HG03159 (cell line): Measurements from ENCODE around the gene CMTM2.
"Not testable (repeated sequence)": the region's sequence is repeated elsewhere in the genome, so short reads cannot be mapped to it uniquely, and the experiment has no call there.

Experiments used
- ATAC-seq: cut with Tn5 transposase; IDR thresholded peaks from one replicate; pipeline ENCODE4 v1.9.1; 2021; ENCODE audit warnings: mild to moderate bottlenecking, moderate library complexity; ENCODE audit not compliant: unreplicated experiment

CMTM2 gene

DNA sequence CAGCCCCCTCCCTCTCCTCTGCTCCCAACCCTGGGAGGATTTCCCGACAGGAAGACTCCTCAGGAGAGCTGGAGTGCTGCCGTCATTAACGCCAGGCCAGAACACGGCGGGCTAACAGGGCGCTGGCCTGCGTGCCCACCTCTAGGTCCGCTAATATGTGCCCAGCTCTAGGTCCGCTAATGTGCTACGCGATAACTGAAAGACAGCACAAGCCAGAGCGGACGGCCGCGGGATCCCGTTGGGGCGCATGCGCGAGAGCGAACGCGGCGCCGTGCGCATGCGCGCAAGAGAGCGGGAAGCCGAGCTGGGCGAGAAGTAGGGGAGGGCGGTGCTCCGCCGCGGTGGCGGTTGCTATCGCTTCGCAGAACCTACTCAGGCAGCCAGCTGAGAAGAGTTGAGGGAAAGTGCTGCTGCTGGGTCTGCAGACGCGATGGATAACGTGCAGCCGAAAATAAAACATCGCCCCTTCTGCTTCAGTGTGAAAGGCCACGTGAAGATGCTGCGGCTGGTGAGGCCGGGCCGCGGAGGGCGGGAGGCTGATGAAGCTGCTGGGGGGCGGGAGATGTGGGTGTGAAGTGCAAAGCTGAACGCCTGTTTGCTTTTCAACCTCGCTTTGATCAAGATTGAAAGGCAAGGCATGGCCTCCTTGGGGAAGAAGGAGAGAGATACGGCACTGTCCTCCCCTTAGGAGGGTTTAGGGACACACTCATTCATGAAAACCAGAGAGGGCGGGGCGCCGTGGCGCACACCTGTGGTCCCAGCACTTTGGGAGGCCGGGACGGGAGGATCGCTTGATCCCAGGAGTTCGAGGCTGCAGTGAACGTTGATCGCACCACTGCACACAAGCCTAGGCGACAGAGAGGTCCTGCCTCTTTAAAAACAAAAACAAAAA, 26.7 kb upstream of the CMTM2 start, which contains the start of gene CKLF:
Gene CKLF, plus strand, starts transcription at position 291 of the 892 bp plus-strand sequence. Its CDS starts 140 bp downstream, at position 431.
- ATAC-seq, result peak; percentile 69

DNA sequence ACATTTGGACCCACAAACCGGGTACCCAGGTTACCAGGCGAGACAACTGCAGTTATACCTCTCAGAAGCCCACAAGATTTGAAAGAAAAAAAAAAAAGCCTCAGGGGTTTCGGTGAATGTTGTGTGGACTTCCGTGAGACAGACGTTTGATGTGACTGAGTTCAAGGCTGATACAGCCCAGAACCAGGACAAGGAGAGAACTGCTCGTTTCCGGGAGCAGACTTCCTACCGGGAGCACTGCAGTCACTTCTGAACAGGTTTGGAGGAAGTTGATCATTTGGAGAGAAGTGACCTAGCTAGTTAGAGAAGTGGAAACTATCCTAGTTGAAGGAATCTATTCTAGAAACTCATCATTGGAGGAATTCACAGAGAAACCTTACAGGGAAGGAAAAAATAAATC, 26.0 kb upstream of the CMTM2 start:
- no peak for ATAC-seq

DNA sequence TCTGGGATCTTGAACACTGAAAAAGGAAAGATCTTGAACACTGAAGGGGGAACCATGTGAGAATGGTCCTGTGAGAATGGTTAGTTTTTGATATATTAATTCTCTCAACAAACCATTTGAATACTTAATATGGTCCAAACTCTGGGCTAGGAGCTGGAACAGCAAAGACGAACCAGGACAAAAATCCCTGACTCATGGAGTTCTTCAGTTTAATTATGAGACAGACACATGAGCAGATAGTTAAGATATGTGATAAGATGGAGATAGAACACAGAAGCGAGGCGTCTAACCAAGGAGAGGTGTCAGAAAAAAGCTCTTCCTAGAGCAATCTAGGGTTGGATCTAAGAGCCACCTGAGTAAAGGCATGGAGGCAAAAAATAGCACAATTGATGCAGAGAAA, 25.2 kb upstream of the CMTM2 start:
- no peak for ATAC-seq

DNA sequence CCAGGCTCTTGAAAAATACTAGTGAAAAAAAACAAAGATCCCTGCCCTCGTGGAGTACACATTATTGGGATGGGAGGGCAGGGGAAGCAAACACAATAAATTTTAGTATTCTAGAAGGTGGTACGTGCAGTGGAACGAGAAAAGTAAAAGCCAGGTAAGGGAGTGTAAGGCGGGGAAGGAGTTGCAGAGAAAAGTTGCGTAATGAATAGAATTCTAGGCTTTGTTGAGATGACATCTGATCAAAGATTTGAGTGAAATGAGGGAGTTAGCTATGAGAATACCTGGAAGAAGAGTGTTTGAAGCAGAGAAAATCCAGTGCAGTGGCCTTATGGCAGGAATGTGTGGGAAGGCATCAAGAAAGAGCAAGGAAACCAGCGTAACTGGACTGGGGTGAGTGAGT, 24.8 kb upstream of the CMTM2 start:
- ATAC-seq, result no peak

DNA sequence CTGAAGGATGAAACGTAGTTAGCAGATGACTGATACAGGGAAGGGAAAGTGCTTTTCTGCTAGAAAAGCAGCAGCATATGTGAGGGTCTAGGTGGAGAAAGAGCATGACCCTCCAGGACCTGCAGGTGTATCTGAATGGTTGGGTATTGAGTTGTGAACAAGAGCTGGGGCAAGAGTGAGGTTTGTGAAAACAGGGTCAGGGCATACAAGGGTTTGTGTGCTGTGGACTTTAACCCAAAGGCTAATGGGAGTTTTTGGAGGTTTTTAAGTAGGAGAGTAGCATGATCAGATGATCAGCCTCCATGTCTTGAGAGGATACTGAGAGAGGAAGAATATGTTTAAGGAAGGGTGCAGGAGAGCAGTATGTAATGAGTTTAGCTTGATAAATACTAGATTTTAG, 19.2 kb upstream of the CMTM2 start:
- ATAC-seq, result no peak

DNA sequence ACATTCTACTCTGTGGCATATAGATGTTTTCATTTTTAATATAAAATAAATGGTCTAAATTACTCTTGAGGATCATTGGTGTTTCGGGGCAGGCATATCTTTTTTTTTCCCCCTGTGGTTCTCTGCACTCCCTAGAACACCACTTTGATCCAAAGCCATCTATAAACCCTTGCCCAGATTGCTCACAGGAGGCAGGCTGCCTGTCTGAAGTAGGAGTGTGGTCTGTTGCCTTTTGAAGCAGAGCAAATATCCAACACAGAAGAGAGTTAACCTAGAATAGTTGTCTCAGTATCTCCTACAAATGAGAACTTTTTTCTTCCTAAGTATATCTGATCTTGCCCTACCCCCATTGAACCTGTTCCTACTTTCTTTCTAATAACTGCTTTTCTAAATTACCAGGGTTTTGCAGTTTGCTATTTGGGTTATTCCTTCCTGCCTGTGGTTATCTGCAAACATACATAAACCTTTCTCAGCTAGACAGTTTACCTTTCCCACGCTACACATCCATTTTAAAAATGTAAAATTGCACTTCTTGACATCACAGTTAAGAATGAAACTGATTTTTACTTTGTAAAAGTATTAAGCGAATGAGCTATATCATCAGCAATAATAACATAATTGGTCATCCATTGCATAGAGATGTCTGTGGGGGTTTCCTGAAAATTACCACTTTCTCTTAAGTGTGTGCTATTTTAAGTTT, 17.7 kb upstream of the CMTM2 start:
- no peak for ATAC-seq

DNA sequence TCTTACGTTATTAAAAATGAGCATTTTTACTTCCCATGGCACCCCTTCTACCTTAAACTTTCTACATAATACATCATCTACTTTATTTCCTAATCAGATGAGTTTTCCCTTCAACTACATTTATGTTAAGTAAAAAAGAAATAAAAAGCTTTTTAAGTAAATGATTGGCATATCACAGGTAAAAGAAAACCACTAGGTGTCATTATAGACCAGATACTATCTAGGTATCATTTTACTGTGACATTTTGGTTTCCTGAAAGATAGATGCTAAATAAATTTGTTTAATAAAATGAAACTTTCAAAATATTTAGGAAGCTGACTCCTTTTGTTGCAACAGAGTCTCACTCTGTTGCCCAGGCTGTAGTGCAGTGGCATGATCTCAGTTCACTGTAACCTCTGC, 16.9 kb upstream of the CMTM2 start:
- no peak for ATAC-seq

DNA sequence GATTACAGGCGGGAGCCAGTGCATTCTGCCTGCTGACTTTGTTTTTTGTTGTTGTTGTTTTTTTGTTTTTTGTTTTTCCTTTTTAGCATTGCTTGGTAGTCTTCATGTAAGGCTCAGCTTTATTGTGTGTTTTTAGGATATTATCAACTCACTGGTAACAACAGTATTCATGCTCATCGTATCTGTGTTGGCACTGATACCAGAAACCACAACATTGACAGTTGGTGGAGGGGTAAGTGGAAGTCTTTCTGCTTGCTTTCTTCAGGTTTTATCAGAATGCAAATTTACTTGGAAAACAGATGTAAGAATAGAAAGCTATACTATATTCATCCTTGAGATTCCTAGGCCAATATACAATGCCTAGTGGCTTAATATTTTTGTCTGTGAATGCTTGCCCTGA, 16.3 kb upstream of the CMTM2 start:
- ATAC-seq, result no peak

DNA sequence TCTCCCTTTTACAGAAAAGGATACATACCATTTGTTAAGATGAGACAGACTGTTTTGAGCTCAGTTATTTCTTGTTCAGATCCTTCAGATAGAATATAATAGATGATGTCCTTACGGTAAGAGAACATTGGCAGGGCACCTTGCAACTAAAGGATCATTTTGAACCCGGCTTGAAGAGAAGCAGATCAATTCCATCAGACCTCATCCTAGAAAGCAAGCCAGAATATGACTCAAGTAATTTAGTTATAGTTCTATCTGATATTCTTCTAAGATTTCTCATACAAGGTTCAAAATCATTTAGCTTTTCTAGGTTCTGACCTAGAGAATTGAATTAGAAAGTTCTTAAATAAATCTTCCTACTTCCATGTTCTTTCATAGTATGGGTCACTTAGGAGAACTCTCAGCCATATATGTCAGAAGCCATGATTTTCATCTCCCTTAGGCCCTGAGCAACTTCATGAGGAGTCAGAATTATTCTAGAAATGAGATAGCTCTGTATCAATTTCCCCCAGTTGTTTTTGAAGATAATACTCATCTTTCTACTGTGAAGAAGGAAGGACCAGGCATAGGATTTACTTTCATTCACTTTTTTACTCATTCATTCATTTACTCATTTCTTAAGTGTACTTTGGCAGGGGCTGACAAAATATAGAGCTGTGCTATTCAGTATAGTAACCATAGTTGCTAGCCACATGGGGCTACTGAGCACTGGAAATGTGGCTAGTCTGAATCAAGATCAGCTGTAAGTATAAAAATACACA, 15.5 kb upstream of the CMTM2 start:
- no peak for ATAC-seq

DNA sequence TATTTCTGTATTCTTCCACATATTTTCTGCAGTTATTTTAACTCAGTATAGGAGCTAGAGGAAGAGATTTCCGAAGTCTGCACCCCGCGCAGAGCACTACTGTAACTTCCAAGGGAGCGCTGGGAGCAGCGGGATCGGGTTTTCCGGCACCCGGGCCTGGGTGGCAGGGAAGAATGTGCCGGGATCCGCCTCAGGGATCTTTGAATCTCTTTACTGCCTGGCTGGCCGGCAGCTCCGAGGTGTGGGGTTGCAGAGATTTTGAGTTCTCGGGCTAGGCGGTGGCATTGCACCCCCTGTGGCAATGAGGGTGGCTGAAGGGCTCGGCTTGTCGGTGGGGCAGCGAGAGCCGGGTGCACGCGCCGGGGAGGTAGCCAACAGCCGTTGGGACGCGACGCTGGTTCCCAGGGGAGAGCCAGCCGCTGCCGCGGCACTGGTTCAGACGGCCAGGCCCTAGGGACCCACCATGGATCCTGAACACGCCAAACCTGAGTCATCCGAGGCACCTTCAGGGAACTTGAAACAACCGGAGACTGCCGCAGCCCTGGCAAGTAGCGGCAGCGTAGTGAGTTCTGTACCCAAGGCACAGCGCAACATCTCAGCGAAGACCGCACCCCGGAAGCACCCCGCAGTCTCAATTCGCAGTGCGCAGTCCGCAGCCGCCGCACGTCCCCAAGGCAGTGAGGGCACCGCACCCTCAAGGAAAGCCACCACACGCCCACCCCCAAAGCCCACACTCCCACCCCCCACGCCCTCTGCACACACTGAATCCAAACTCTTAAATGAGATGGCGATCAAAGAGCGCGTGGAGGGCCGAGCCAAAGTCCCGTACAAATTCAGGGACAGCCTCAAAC, 13.0 kb upstream of the CMTM2 start, which contains the start of gene CMTM1:
Gene CMTM1, plus strand, starts transcription at position 389 of the 851 bp plus-strand sequence. Its CDS starts 75 bp downstream, at position 464.
- ATAC-seq, result no peak

DNA sequence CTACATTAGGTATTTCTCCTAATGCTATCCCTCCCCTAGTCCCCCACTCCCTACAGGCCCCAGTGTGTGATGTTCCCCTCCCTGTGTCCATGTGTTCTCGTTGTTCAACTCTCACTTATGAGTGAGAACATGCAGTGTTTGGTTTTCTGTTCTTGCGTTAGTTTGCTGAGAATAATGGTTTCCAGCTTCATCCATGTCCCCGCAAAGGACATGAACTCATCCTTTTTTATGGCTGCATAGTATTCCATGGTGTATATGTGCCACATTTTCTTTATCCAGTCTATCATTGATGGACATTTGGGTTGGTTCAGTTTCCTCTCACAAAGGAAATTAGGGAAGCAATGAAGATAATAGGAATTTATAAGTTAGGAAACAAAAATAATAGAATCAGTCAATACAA, 12.0 kb upstream of the CMTM2 start:
- ATAC-seq, result not testable (repeated sequence)

DNA sequence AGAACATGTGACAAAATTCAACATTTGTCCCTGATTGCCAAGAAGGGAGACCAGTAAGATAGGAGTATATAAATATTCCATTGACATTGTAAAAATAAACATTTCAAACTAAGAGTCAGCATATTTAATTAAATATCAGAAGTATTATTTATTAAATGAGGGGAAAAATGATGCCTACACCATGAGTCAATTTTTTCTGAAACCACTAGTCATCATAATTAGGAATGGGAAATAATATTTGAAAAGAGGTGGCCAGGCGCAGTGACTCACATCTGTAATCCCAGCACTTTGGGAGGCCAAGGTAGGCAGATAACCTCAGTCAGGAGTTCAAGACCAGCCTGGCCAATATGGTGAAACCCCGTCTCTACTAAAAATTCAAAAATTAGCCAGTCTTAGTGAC, 10.9 kb upstream of the CMTM2 start:
- ATAC-seq, result no peak

DNA sequence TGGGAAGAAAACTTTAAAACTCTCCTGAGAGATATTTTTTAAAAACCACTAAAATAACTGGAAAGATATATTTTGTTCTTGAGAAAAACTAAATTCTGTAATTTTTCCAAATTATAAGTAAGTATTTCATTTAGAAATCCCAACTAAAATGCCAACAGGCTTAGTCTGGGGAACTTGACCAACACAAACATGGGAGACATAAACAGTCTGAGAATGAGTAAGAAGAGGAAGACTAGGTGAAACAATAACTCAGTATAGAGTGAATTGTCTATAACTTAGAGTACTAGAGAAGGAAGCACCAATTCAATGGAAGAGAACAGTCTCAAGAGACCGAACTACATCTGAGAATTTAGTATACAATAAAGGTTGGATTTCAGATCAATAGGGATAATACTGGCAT, 10.1 kb upstream of the CMTM2 start:
- no peak for ATAC-seq

DNA sequence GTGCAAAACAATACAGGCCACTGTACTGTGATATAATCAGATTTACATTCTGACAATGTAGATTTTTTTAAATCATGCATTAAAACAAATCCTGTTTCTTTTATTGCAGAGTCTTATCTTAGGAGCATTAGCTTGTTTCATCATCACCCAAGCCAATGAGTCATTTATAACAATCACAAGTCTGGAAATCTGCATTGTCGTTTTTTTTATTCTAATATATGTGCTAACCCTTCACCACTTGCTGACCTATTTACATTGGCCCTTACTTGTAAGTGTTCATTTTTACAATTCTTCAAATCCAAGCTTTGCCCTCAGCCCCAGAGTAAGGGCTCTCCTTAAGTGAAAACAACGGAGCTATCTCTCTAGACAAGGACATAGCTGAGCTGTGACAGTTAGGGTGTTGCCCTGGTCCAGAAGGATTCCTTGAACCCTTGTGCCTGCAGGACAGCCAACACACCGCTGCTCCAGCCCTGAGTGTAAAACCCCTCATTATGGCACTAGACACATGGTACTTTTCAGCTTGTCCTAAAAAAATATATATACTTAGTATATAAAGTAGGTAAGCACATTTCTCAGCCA, 9.3 kb upstream of the CMTM2 start:
- no peak for ATAC-seq

DNA sequence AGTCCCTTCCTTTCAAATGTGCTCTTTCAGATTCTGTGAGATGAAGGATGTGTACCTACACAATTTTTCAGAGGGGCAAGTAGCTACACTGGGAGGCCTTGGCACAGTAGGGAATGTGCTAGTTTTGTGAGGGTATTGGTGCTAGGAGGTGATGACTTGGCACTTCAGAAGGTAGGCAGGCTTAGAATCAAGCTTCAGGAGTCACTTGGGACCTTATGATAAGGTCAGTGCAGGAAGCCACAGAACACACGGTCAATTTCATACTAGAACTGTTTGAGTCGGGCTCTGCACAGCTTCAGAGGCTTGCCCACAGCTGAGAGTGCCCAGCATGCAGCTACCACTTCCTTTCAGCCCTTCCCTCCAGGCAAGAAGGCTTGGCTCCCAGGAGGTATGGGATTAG, 6.9 kb upstream of the CMTM2 start:
- no peak for ATAC-seq

DNA sequence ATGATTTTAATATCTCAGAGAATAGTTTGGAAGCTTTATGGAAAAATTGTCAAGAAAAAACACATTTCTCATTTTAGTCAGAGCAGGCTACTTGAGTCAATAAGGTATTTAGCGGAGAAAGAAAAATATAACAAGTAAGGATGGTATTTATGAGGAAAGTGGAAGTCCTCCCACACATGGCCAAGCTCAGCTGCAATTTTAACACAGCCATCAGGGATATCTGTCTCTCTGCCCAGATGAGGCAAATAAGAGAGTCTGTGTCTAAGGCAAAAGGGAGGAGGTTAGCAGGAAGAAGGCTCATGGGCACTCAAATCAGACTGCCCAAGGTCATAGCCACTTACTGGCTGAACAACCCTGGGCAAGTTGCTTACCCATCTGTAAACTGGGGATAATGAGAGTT, 5.2 kb upstream of the CMTM2 start:
- ATAC-seq, result no peak

DNA sequence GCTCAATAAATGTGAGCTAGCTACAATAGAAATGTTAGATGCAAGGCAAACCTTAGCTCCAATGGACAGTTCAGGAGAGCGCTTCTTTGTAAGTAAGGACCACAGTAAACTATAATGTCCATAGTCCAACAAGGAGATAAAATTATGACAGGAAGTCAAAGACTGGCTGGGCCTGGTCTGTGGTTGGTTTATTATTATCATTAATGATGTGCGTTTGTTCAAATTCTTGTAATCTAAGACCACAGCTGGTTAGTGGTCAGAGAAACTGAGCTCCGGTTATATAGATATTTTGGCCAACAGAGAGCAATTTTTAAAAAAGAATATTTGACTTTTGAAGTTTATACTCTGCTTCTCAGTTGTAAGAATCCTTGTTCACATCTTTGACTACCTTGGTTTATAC, 4.7 kb upstream of the CMTM2 start:
- no peak for ATAC-seq

DNA sequence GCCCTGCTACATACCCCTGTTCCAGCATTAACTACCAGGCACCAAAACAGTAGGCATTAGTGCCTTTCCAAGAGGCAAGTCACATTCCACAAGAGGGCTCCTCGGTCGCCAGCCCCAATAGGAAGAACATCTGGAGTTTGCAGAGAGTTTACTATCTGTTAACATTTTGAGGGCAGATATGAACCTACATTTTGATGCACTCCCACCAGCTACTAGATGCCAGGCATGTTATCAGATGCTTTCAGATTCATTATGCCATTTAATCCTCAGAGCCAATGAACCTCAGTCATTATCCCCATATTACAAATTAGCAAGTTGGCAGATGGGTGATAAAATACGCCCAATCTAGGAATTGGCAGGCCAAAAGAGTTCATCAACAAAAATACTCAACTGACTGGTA, 4.2 kb upstream of the CMTM2 start:
- no peak for ATAC-seq

DNA sequence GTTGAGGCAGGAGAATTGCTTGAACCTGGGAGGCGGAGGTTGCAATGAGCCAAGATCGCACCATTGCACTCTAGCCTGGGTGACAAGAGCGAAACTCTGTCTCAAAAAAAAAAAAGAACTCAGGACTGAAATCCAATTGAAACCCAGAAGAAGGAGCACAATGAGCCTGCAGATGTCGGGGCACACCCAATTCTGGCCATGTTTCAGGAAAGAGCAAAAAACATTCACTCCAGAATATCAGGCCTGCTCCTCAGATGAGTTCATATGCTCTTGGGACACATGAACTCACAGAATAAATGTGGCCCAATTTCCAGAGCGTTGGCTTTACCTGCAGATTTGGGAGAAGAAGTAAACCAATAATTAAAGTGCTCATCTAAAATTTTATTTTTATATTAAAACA, 3.0 kb upstream of the CMTM2 start:
- no peak for ATAC-seq

DNA sequence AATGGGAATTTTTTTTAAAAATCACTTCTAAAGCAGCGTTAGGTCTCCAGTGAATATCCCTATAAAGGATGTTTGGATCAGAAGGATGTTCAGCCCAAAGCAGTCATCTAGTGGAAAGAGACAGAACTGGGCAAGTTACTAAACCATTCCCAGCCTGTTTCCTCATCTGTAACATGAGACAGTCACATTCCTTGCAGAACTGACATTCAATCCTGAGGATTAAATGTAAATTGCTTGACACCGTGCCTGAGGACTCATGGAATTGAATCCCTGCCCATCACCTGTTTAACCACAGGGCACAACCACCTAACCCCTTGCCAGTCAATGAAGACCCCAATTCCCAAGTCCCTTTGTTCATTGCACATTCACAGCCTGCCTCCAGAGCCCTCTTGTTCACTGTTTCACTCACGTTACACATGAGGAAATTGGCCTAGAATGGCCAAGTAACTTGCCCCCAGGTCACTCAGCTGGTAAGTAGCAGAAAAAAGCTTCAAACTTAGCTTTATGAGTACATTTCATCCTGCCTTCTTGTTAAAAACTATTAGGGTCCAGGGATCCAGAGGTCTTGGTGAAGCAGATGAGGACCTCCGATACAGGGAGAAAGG, 1.4 kb downstream of the CMTM2 start:
- no peak for ATAC-seq
